ENCODE measurements around the gene GABRP.

Gene GABRP

DNA sequence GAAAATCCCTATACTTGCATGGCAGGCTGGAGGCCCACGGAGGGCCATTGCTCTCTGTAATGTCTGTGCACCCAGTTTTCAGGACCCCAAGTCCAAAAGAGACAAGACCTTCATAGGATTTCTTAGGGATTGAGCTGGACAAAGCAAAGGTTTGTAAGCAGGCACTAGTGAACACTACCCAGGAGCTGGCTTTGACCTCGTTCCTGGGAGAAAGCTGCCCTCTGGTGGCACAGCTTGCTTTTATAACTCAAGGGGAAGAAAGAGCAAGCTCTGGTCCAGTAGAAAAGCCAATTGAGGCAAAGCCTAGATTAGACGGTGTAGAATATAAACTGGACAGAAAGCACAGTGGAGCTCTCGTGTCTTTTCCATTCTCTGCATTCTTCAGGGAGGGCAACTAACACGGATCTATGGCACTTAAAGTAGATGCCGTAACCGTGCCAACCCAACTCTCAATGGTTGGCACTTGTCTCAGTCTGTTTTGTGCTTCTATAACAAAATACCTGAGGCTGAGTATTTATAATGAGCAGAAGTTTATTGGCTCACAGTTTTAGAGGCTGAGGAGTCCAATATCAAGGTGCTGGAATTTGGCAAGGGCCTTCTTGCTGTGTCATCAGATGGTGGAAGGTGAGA lies 7.9 kb downstream of the GABRP start:
- TF ChIP-seq CTCF (tag by site-specific recombination; IDR thresholded peaks at IDR 0.05) (peak; percentile 69), ZSCAN30 (tag by site-specific recombination; IDR thresholded peaks at IDR 0.05) (0 out of 2 replicates have a peak, but pooled peaks have one; percentile 48), ZNF654 (tag by site-specific recombination; IDR thresholded peaks at IDR 0.05; ENCODE audit: low read depth) (peak; percentile 57), ZNF335 (tag by site-specific recombination; conservative IDR thresholded peaks at IDR 0.05) (peak; percentile 52; the same call in 1 of the 2 replicates), ZNF621 (tag by site-specific recombination; IDR thresholded peaks at IDR 0.05) (no peak)
- H3K4me3 ChIP-seq (ENCODE audit: low read depth, low read length): no peak overlapping the region
- ChIA-PET CTCF (interaction anchor here (0.6 to 10.3 kb wide), 31 partner anchors 9 to 688 kb away, joined by 3 to 253 read pairs (median 3); no protein-coding TSS in a partner anchor), POLR2A (interaction anchor here (1.0 to 1.8 kb wide), 4 partner anchors 9 to 47 kb away, joined by 3 to 6 read pairs (median 4); no protein-coding TSS in a partner anchor)
- no peaks in the 10 kb centered on the region for H3K36me3 ChIP-seq (ENCODE audit: control insufficient read depth in 2 of 2, insufficient read depth in 1 of 2, low read length in 2 of 2)
- no peaks in the 10 kb centered on the region for H3K4me1 ChIP-seq (ENCODE audit: control insufficient read depth, insufficient read depth, low read length)
- no peak overlapping the region for H3K27ac ChIP-seq (ENCODE audit: extremely low read depth, low read depth, low read length)
- no peaks in the 10 kb centered on the region for H3K9me3 ChIP-seq (ENCODE audit: control insufficient read depth, insufficient read depth, low read depth, low read length)

GRCh38 chr5:170792878-170793277 lies 9.4 kb downstream of the GABRP start:
- H3K4me3 ChIP-seq (ENCODE audit: low read depth, low read length): no peak overlapping the region
- no peaks in the 10 kb centered on the region for H3K36me3 ChIP-seq (ENCODE audit: control insufficient read depth in 2 of 2, insufficient read depth in 1 of 2, low read length in 2 of 2)
- ChIA-PET CTCF (interaction anchor here (0.6 to 10.3 kb wide), 9 partner anchors 9 to 573 kb away, joined by 3 to 253 read pairs (median 11); partner anchors contain the start of gene GABRP), POLR2A (no interaction called here)
- no peaks in the 10 kb centered on the region for H3K9me3 ChIP-seq (ENCODE audit: control insufficient read depth, insufficient read depth, low read depth, low read length)
- TF ChIP-seq ZNF585B (tag by site-specific recombination; IDR thresholded peaks at IDR 0.05) (no peak), ZNF423 (tag by site-specific recombination; IDR thresholded peaks at IDR 0.05) (no peak), ZNF777 (tag by site-specific recombination; IDR thresholded peaks at IDR 0.05; ENCODE audit: borderline replicate concordance) (no peak), ZNF132 (tag by site-specific recombination; IDR thresholded peaks at IDR 0.05; ENCODE audit: borderline replicate concordance) (no peak), OSR2 (tag by site-specific recombination; IDR thresholded peaks at IDR 0.05) (no peak), ZNF610 (tag by site-specific recombination; IDR thresholded peaks at IDR 0.05; ENCODE audit: borderline replicate concordance) (no peak), ZNF830 (tag by site-specific recombination; IDR thresholded peaks at IDR 0.05; ENCODE audit: low read depth) (no peak), ZNF175 (tag by site-specific recombination; IDR thresholded peaks at IDR 0.05) (no peak), ZNF341 (tag by site-specific recombination; IDR thresholded peaks at IDR 0.05; ENCODE audit: low read depth) (no peak)
- TF ChIP-seq, protein P1, sequence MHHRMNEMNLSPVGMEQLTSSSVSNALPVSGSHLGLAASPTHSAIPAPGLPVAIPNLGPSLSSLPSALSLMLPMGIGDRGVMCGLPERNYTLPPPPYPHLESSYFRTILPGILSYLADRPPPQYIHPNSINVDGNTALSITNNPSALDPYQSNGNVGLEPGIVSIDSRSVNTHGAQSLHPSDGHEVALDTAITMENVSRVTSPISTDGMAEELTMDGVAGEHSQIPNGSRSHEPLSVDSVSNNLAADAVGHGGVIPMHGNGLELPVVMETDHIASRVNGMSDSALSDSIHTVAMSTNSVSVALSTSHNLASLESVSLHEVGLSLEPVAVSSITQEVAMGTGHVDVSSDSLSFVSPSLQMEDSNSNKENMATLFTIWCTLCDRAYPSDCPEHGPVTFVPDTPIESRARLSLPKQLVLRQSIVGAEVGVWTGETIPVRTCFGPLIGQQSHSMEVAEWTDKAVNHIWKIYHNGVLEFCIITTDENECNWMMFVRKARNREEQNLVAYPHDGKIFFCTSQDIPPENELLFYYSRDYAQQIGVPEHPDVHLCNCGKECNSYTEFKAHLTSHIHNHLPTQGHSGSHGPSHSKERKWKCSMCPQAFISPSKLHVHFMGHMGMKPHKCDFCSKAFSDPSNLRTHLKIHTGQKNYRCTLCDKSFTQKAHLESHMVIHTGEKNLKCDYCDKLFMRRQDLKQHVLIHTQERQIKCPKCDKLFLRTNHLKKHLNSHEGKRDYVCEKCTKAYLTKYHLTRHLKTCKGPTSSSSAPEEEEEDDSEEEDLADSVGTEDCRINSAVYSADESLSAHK (tag by site-specific recombination; IDR thresholded peaks at IDR 0.05): no peak
- TF ChIP-seq, protein P2, sequence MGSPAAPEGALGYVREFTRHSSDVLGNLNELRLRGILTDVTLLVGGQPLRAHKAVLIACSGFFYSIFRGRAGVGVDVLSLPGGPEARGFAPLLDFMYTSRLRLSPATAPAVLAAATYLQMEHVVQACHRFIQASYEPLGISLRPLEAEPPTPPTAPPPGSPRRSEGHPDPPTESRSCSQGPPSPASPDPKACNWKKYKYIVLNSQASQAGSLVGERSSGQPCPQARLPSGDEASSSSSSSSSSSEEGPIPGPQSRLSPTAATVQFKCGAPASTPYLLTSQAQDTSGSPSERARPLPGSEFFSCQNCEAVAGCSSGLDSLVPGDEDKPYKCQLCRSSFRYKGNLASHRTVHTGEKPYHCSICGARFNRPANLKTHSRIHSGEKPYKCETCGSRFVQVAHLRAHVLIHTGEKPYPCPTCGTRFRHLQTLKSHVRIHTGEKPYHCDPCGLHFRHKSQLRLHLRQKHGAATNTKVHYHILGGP (tag by site-specific recombination; IDR thresholded peaks at IDR 0.05): no peak
- H3K4me1 ChIP-seq (ENCODE audit: control insufficient read depth, insufficient read depth, low read length): no peaks in the 10 kb centered on the region
- no peak overlapping the region for H3K27ac ChIP-seq (ENCODE audit: extremely low read depth, low read depth, low read length)

All from HEK293 (cell line).